Trophoblast cell (in vitro differentiated cells and primary cell): ENCODE data around the gene TIGD2. TPM values are rescaled to one million over a fixed set of nuclear protein-coding genes. Genes with fewer than 3 reads are reported as not detected.

Experiments used
- DNase-seq, 2 donors: peaks; one replicate each; pipeline ENCODE4 v3.0.0-alpha.2; 2016
- H2AFZ ChIP-seq: 2 replicates; pipeline ENCODE4 v1.6.1; 2013; ENCODE audit warnings: low read length, moderate library complexity, mild to moderate bottlenecking; ENCODE audit not compliant: insufficient read depth, poor library complexity
- H2AK5ac ChIP-seq: 2 replicates; pipeline ENCODE4 v1.6.1; 2013; ENCODE audit warnings: mild to moderate bottlenecking, low read length
- H2BK120ac ChIP-seq: 2 replicates; pipeline ENCODE4 v1.6.1; 2013; ENCODE audit warnings: low read length, mild to moderate bottlenecking, moderate library complexity; ENCODE audit not compliant: insufficient read depth, poor library complexity
- H2BK12ac ChIP-seq: 2 replicates; pipeline ENCODE4 v1.6.1; 2013; ENCODE audit warnings: mild to moderate bottlenecking, low read length, moderate library complexity
- H2BK5ac ChIP-seq: 2 replicates; pipeline ENCODE4 v1.6.1; 2013; ENCODE audit warnings: low read length, low read depth, moderate library complexity, mild to moderate bottlenecking; ENCODE audit not compliant: poor library complexity
- H3K14ac ChIP-seq: 2 replicates; pipeline ENCODE4 v1.6.1; 2013; ENCODE audit warnings: mild to moderate bottlenecking, low read length
- H3K18ac ChIP-seq: 2 replicates; pipeline ENCODE4 v1.6.1; 2013; ENCODE audit warnings: mild to moderate bottlenecking, low read length
- H3K23ac ChIP-seq: 2 replicates; pipeline ENCODE4 v1.6.1; 2013; ENCODE audit warnings: low read length
- H3K27ac ChIP-seq: 2 replicates; pipeline ENCODE4 v1.5.1; 2013; ENCODE audit warnings: low read depth, mild to moderate bottlenecking, inconsistent platforms, low read length, moderate library complexity
- H3K27me3 ChIP-seq: 2 replicates; pipeline ENCODE4 v1.6.1; 2013; ENCODE audit warnings: inconsistent platforms, mild to moderate bottlenecking, low read length, moderate library complexity; ENCODE audit not compliant: insufficient read depth
- H3K36me3 ChIP-seq, 2 experiments: 1 replicate in 1 of 2; 2 replicates in 1 of 2; pipeline ENCODE4 v1.6.1; 2013; ENCODE audit warnings: low read length in 2 of 2, mild to moderate bottlenecking in 2 of 2, moderate library complexity in 1 of 2; ENCODE audit not compliant: insufficient read depth in 2 of 2, control insufficient read depth in 1 of 2
- H3K4ac ChIP-seq: 2 replicates; pipeline ENCODE4 v1.6.1; 2013; ENCODE audit warnings: low read depth, mild to moderate bottlenecking, low read length, moderate library complexity
- H3K4me1 ChIP-seq, 2 experiments: 1 replicate in 1 of 2; 2 replicates in 1 of 2; pipeline ENCODE4 v1.6.1; 2013; ENCODE audit warnings: low read length in 2 of 2, mild to moderate bottlenecking in 2 of 2, moderate library complexity in 1 of 2; ENCODE audit not compliant: insufficient read depth in 2 of 2, control insufficient read depth in 1 of 2
- H3K4me2 ChIP-seq: 2 replicates; pipeline ENCODE4 v1.6.1; 2013; ENCODE audit warnings: inconsistent platforms, mild to moderate bottlenecking, low read length, moderate library complexity
- H3K4me3 ChIP-seq: 2 replicates; pipeline ENCODE4 v1.5.1; 2013; ENCODE audit warnings: mild to moderate bottlenecking, low read depth, low read length, inconsistent platforms
- H3K79me1 ChIP-seq: one replicate; pipeline ENCODE4 v1.6.1; 2013; ENCODE audit warnings: low read length
- H3K79me2 ChIP-seq: 2 replicates; pipeline ENCODE4 v1.6.1; 2013; ENCODE audit warnings: low read length, mild to moderate bottlenecking; ENCODE audit not compliant: control insufficient read depth, insufficient read depth, poor library complexity
- H3K9ac ChIP-seq: 2 replicates; pipeline ENCODE4 v1.6.1; 2013; ENCODE audit warnings: mild to moderate bottlenecking, low read length
- H3K9me3 ChIP-seq: 2 replicates; pipeline ENCODE4 v1.6.1; 2013; ENCODE audit warnings: low read depth, mild to moderate bottlenecking, control low read depth, inconsistent platforms, low read length; ENCODE audit not compliant: insufficient read depth
- H4K12ac ChIP-seq: 2 replicates; pipeline ENCODE4 v1.6.1; 2013; ENCODE audit warnings: low read depth, mild to moderate bottlenecking, low read length, moderate library complexity
- H4K8ac ChIP-seq: 2 replicates; pipeline ENCODE4 v1.6.1; 2013; ENCODE audit warnings: low read depth, mild to moderate bottlenecking, low read length, moderate library complexity
- H4K91ac ChIP-seq: one replicate; pipeline ENCODE4 v1.6.1; 2013; ENCODE audit warnings: low read depth, mild to moderate bottlenecking, low read length, moderate library complexity
- WGBS: extraction: QIAGEN DNeasy Blood & Tissue Kit; methylation state at CpG from one replicate; pipeline ENCODE4 v1.1.7; 2013; ENCODE audit warnings: missing lambda C conversion rate; ENCODE audit not compliant: insufficient read length, insufficient coverage; ENCODE audit errors: extremely low coverage; 5-methylcytosine and 5-hydroxymethylcytosine counted together
- polyA plus RNA-seq: library from polyadenylated mRNA; stranded (reverse); fragments of 200-250 nt; gene quantifications from 2 replicates; pipeline ENCODE4 v1.2.3, GENCODE V29; 2013

The TIGD2 gene
- polyA plus RNA-seq: 7.8 and 8.0 TPM in 2 replicates

DNA sequence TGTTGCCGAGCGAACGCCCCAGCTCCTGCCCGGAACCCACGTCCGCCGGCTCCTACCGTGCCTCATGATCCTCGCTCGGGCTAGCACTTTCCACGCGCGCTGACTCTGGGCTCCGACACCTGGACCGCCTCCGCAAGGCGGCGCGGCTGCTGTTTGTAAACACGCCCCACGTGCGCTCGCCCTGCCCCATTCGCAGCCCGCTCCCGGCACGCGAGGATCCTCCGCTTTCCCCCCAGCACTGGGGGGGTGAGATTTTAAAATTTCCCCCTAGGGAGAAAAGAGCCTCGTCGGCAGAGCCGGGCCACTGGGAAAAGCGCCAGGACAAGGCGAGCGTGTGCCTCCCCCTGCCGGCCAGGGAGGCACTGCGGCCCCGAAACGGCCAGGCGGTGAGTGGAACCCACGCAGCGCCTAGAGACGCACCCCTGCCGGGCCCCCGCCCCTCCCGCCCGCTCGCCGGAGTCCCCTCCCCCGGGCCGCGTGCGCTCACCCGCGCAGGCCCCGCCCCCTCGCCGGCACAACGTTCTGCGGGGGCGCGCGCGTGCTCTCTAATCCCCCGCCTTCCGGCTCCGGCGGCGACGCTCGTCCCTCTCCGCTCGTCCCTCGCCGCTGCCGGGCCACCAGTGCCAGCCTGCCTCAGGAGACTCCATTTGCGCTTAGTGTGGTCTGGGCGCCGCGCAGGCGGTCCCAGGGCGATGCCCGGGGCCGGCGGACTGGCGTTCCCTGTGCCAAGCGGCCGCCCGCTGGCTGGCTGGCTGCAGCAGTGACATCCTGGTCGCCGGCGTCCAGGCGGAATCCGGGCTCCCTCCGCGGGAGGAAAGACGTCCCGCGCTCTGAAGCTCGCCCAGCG, at the start of gene TIGD2:
TIGD2 (plus strand) TSS at position 548 of the 847 bp plus-strand sequence. CDS start 1,442 bp downstream, outside the sequence.
- peak within 1 kb of the TSS; percentile 44 for H2BK120ac ChIP-seq
- H3K23ac ChIP-seq: no peak within 1 kb of the TSS
- peak within 1 kb of the TSS; percentile 84 for H3K4me3 ChIP-seq
- peak within 1 kb of the TSS; percentile 61 for H2BK5ac ChIP-seq
- peak within 1 kb of the TSS; percentile 73 for H3K27ac ChIP-seq
- peak; percentile 86 to 92 for DNase-seq
- H3K18ac ChIP-seq: peak within 1 kb of the TSS; percentile 74
- H4K12ac ChIP-seq: peak within 1 kb of the TSS; percentile 71
- peaks cover 4% of the 10 kb centered on the region for H3K79me2 ChIP-seq
- peaks cover 6% of the 10 kb centered on the region for H3K79me1 ChIP-seq
- peaks cover 5 to 9% of the 10 kb centered on the region in 2 experiments for H3K4me1 ChIP-seq
- H3K9me3 ChIP-seq: peaks cover 4% of the 10 kb centered on the region
- H3K9ac ChIP-seq: peak within 1 kb of the TSS; percentile 88
- no peaks in the 10 kb centered on the region for H3K27me3 ChIP-seq
- H3K36me3 ChIP-seq: no peaks in the 10 kb centered on the region
- peak within 1 kb of the TSS; percentile 10 for H2BK12ac ChIP-seq
- WGBS: no CpG with 5 or more reads among the region's 101 CpGs
- H3K4me2 ChIP-seq: peak within 1 kb of the TSS; percentile 99
- H3K14ac ChIP-seq: peak within 1 kb of the TSS; percentile 57
- peak within 1 kb of the TSS; percentile 80 for H2AFZ ChIP-seq
- peak within 1 kb of the TSS; percentile 71 for H3K4ac ChIP-seq
- peak within 1 kb of the TSS; percentile 91 for H4K8ac ChIP-seq
- H2AK5ac ChIP-seq: no peak within 1 kb of the TSS
- peak within 1 kb of the TSS; percentile 77 for H4K91ac ChIP-seq

DNA sequence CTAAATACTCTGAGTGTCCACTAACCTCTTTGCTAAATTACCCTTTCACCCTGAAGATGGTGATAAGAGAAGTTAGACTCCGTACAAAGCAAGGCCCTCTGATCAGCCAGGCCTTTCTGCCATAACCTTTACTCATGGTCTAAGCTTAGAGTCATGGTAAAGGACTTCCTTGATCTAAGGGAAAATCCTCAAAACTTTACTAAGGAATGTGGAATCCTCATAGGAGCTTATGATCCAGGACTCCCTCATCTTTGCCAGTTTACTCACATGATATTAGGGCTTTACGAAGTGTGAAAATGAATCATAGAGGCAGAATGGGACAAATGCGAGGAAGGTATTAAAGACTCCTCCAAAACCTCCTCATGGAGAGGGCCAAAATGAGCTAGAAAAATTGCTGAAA, 46.5 kb upstream of the TIGD2 start:
- DNase-seq: no peak
- no peak overlapping the region for H3K23ac ChIP-seq
- WGBS: no CpG with 5 or more reads among the region's 3 CpGs
- no peak overlapping the region for H3K14ac ChIP-seq
- no peaks in the 10 kb centered on the region for H3K4me1 ChIP-seq
- no peak overlapping the region for H4K91ac ChIP-seq
- no peak overlapping the region for H4K12ac ChIP-seq
- H3K9ac ChIP-seq: no peak overlapping the region
- H3K4me2 ChIP-seq: no peak overlapping the region
- H2BK120ac ChIP-seq: no peak overlapping the region
- no peak overlapping the region for H4K8ac ChIP-seq
- no peaks in the 10 kb centered on the region for H3K36me3 ChIP-seq
- no peak overlapping the region for H3K4ac ChIP-seq
- H3K27ac ChIP-seq: no peak overlapping the region
- no peak overlapping the region for H2BK12ac ChIP-seq
- no peak overlapping the region for H2AFZ ChIP-seq
- no peaks in the 10 kb centered on the region for H3K79me2 ChIP-seq
- no peak overlapping the region for H2AK5ac ChIP-seq
- no peak overlapping the region for H3K4me3 ChIP-seq
- no peak overlapping the region for H3K18ac ChIP-seq
- no peaks in the 10 kb centered on the region for H3K27me3 ChIP-seq
- H3K79me1 ChIP-seq: no peaks in the 10 kb centered on the region
- H3K9me3 ChIP-seq: no peaks in the 10 kb centered on the region
- no peak overlapping the region for H2BK5ac ChIP-seq

DNA sequence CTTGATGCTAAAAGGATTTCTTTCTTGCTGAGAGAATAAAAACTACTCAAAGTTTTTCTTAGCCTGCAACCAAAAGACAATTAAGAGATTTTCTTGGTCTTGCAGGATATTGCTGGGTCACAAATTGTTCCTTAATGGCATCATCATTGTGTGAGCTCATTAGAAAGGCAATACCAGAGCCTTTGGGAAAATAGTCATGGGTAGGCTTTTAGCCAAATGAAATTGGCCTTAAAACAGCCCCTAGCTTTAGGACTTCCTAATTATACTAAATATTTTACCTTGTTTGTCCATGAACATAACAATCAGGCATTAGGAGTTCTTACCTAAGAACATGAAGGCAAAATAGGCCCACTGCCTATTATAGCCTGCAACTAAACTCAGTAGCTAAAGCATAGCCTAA, 43.9 kb upstream of the TIGD2 start:
- Histone ChIP-seq H3K4me1 (no peaks in the 10 kb centered on the region), H2BK5ac (no peak overlapping the region), H2BK12ac (no peak overlapping the region), H4K12ac (no peak overlapping the region), H2AFZ (no peak overlapping the region), H3K4me3 (no peak overlapping the region), H3K18ac (no peak overlapping the region), H2BK120ac (no peak overlapping the region), H3K36me3 (no peaks in the 10 kb centered on the region), H3K14ac (no peak overlapping the region), H3K27ac (no peak overlapping the region), H4K91ac (no peak overlapping the region), H3K9me3 (no peaks in the 10 kb centered on the region), H3K4ac (no peak overlapping the region), H3K79me1 (no peaks in the 10 kb centered on the region), H4K8ac (no peak overlapping the region), H3K9ac (no peak overlapping the region), H2AK5ac (no peak overlapping the region), H3K79me2 (no peaks in the 10 kb centered on the region), H3K23ac (no peak overlapping the region), H3K27me3 (no peaks in the 10 kb centered on the region), H3K4me2 (no peak overlapping the region)
- DNase-seq: no peak

DNA sequence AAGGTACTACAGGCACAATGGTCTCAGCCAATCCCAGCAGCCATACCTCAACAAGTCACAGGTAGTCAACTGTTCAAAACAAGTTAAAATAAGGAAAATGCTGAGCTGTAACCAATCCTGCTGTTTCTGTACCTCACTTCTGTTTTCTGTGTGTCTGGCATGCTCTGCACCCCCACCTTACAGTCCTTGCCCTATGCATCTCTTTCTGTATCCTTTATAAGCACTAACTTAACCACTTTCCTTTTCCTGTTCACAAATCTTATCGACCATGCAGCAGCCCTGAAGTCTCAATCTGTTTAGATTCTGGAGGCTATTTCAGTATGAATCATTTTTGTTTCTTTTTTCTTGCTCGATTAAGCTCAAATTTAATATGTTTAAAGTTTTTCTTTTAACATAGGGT, 41.9 kb upstream of the TIGD2 start:
- Histone ChIP-seq H2AK5ac (no peak overlapping the region), H3K4me3 (no peak overlapping the region), H3K9ac (no peak overlapping the region), H3K4ac (no peak overlapping the region), H3K27me3 (no peaks in the 10 kb centered on the region), H3K14ac (no peak overlapping the region), H3K27ac (no peak overlapping the region), H3K4me2 (no peak overlapping the region), H3K18ac (no peak overlapping the region), H3K79me1 (no peaks in the 10 kb centered on the region), H3K23ac (no peak overlapping the region), H4K12ac (no peak overlapping the region), H4K91ac (no peak overlapping the region), H2BK5ac (no peak overlapping the region), H3K4me1 (no peaks in the 10 kb centered on the region), H3K9me3 (no peaks in the 10 kb centered on the region), H2BK12ac (no peak overlapping the region), H2AFZ (no peak overlapping the region), H4K8ac (no peak overlapping the region), H3K79me2 (no peaks in the 10 kb centered on the region), H3K36me3 (no peaks in the 10 kb centered on the region), H2BK120ac (no peak overlapping the region)
- no CpG with 5 or more reads among the region's 2 CpGs for WGBS
- DNase-seq: no peak
